Osteoblast (primary cell): ENCODE results near the gene TMEM168. TPM values are rescaled to one million over a fixed set of nuclear protein-coding genes. Genes with fewer than 3 reads are reported as not detected.
"Not testable (repeated sequence)": the region's sequence is repeated elsewhere in the genome, so short reads cannot be mapped to it uniquely, and the experiment has no call there.

Source experiments
- DNase-seq: peaks from one replicate; pipeline ENCODE4 v3.0.0; 2011; ENCODE audit warnings: low spot score, mixed read lengths; ENCODE audit not compliant: insufficient read length; ENCODE audit errors: missing footprints
- H2AFZ ChIP-seq: 2 replicates; pipeline ENCODE4 v1.6.0; 2011; ENCODE audit warnings: mild to moderate bottlenecking, low read length
- H3K27ac ChIP-seq: 2 replicates; pipeline ENCODE4 v1.5.1; 2011; ENCODE audit warnings: mild to moderate bottlenecking, low read depth, low read length, moderate library complexity
- H3K27me3 ChIP-seq: 2 replicates; pipeline ENCODE4 v1.6.0; 2012; ENCODE audit warnings: mild to moderate bottlenecking, control low read depth, inconsistent platforms, low read length, moderate library complexity; ENCODE audit not compliant: insufficient read depth
- H3K36me3 ChIP-seq: 2 replicates; pipeline ENCODE4 v1.5.1; 2011; ENCODE audit warnings: mild to moderate bottlenecking, low read length, control low read depth, moderate library complexity; ENCODE audit not compliant: insufficient read depth
- H3K4me1 ChIP-seq: 2 replicates; pipeline ENCODE4 v1.5.1; 2011; ENCODE audit warnings: mild to moderate bottlenecking, low read length, control low read depth, moderate library complexity; ENCODE audit not compliant: insufficient read depth
- H3K4me2 ChIP-seq: 2 replicates; pipeline ENCODE4 v1.6.0; 2011; ENCODE audit warnings: mild to moderate bottlenecking, low read length; ENCODE audit not compliant: insufficient read depth
- H3K4me3 ChIP-seq: fragments of 200-600 bp; sonication (generic); 3 replicates; pipeline ENCODE4 v1.5.1; 2012; ENCODE audit warnings: mild to moderate bottlenecking, low read length, inconsistent platforms; ENCODE audit not compliant: insufficient read depth
- H3K79me2 ChIP-seq: 2 replicates; pipeline ENCODE4 v1.6.0; 2012; ENCODE audit warnings: mild to moderate bottlenecking, low read length, control low read depth, inconsistent platforms; ENCODE audit not compliant: insufficient read depth
- H3K9me3 ChIP-seq: 2 replicates; pipeline ENCODE4 v1.5.1; 2011; ENCODE audit warnings: low read depth, low read length, control low read depth
- H4K20me1 ChIP-seq: 2 replicates; pipeline ENCODE4 v1.6.0; 2012; ENCODE audit warnings: mild to moderate bottlenecking, low read length, control low read depth; ENCODE audit not compliant: insufficient read depth
- CTCF ChIP-seq: IDR thresholded peaks from 2 replicates; pipeline ENCODE4 v1.5.1; 2011; ENCODE audit warnings: mild to moderate bottlenecking, low read depth, low read length, moderate library complexity; ENCODE audit errors: extremely low read depth
- total RNA-seq: library from RNA; depleted of rRNA; stranded (reverse); fragments of >200 nt; gene quantifications from 2 replicates; pipeline ENCODE4 v1.2.3, GENCODE V29; 2012

TMEM168 gene
- total RNA-seq, 1 donor: 17.4 TPM

DNA sequence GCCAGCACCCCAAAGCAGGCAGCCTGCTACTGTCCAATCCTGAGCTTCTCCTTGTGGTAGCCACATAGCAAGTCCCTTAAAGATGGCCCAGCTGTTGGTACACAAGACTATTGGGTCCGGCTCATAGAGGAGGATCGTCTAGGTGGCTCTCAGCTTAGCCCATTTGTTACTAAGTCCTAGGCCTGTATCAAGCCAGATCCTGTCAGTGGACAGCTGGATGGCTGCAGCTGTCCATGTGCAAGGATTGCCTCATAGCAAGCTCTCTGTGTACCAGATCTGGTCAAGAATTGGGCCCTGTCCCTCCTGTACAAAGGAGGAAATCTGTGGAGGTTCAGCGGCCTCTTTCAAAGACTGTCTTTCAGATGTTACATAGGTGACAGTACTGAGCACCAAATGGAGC is 12.2 kb upstream of the TMEM168 start:
- Histone ChIP-seq H3K9me3 (no peaks in the 10 kb centered on the region), H3K36me3 (no peaks in the 10 kb centered on the region), H3K27me3 (peaks cover 3% of the 10 kb centered on the region), H3K4me1 (no peaks in the 10 kb centered on the region), H3K4me2 (no peak overlapping the region), H2AFZ (no peak overlapping the region), H3K79me2 (no peaks in the 10 kb centered on the region), H4K20me1 (no peaks in the 10 kb centered on the region), H3K27ac (no peak overlapping the region), H3K4me3 (no peak overlapping the region)
- TF ChIP-seq CTCF: no peak
- no peak for DNase-seq

- H3K27me3 ChIP-seq: no peaks in the 10 kb centered on the region
- no peak overlapping the region for H3K4me3 ChIP-seq
- no peaks in the 10 kb centered on the region for H3K4me1 ChIP-seq
- H3K79me2 ChIP-seq: no peaks in the 10 kb centered on the region
- TF ChIP-seq CTCF: no peak
- H2AFZ ChIP-seq: no peak overlapping the region
- no peak overlapping the region for H3K27ac ChIP-seq
- H4K20me1 ChIP-seq: no peaks in the 10 kb centered on the region
- no peaks in the 10 kb centered on the region for H3K36me3 ChIP-seq
- DNase-seq: no peak
- H3K4me2 ChIP-seq: no peak overlapping the region
- no peaks in the 10 kb centered on the region for H3K9me3 ChIP-seq
These were observed 10.3 kb upstream of the TMEM168 start for GRCh38 chr7:112800486-112800885.

GRCh38 chr7:112799448-112800120 is 9.4 kb upstream of the TMEM168 start:
- Histone ChIP-seq H4K20me1 (no peaks in the 10 kb centered on the region), H3K4me1 (no peaks in the 10 kb centered on the region), H3K4me2 (no peak overlapping the region), H3K36me3 (no peaks in the 10 kb centered on the region), H3K27me3 (no peaks in the 10 kb centered on the region), H3K79me2 (no peaks in the 10 kb centered on the region), H3K27ac (no peak overlapping the region), H2AFZ (no peak overlapping the region), H3K9me3 (no peaks in the 10 kb centered on the region), H3K4me3 (no peak overlapping the region)
- no peak for TF ChIP-seq CTCF
- DNase-seq: no peak

GRCh38 chr7:112798274-112799159 is 8.3 kb upstream of the TMEM168 start:
- no peak for TF ChIP-seq CTCF

GRCh38 chr7:112796552-112796951 is 6.4 kb upstream of the TMEM168 start:
- not testable (repeated sequence) for DNase-seq, H2AFZ ChIP-seq

More at GRCh38 chr7:112798274-112799159, 8.3 kb upstream of the TMEM168 start:
- Histone ChIP-seq H3K4me1 (no peaks in the 10 kb centered on the region), H3K36me3 (no peaks in the 10 kb centered on the region), H3K79me2 (no peaks in the 10 kb centered on the region), H4K20me1 (no peaks in the 10 kb centered on the region), H3K27me3 (no peaks in the 10 kb centered on the region), H3K4me2 (no peak overlapping the region), H3K27ac (no peak overlapping the region), H2AFZ (no peak overlapping the region), H3K4me3 (no peak overlapping the region), H3K9me3 (no peaks in the 10 kb centered on the region)
- no peak for DNase-seq

More at GRCh38 chr7:112796552-112796951, 6.4 kb upstream of the TMEM168 start:
- H3K36me3 ChIP-seq, H3K4me2 ChIP-seq, H3K27me3 ChIP-seq, H3K4me1 ChIP-seq, H3K27ac ChIP-seq, H3K9me3 ChIP-seq, H3K79me2 ChIP-seq, H3K4me3 ChIP-seq, H4K20me1 ChIP-seq: not testable (repeated sequence)
